LNCaP clone FGC (cell line): ENCODE data around the gene IL1RAPL1.
"Not testable (repeated sequence)": the region's sequence is repeated elsewhere in the genome, so short reads cannot be mapped to it uniquely, and the experiment has no call there.

Source experiments
- DNase-seq: peaks from one replicate; pipeline ENCODE4 v3.0.0-alpha.2; 2011; ENCODE audit warnings: low read depth
- H3K4me3 ChIP-seq: 2 replicates; pipeline ENCODE4 v1.5.1; 2011; ENCODE audit warnings: mild to moderate bottlenecking, low read depth, low read length, control low read depth
- CTCF ChIP-seq: IDR thresholded peaks from 2 replicates; pipeline ENCODE4 v1.5.1; 2012; ENCODE audit warnings: mild to moderate bottlenecking; ENCODE audit not compliant: control insufficient read depth, insufficient read depth; ENCODE audit errors: extremely low read depth

IL1RAPL1 gene

GRCh38 chrX:28752330-28752729 lies 165.1 kb downstream of the IL1RAPL1 start:
- H3K4me3 ChIP-seq, result no peak overlapping the region
- DNase-seq, result no peak
- no peak for TF ChIP-seq CTCF

GRCh38 chrX:28756175-28756574 lies 168.9 kb downstream of the IL1RAPL1 start:
- DNase-seq, result no peak
- TF ChIP-seq CTCF, result no peak
- H3K4me3 ChIP-seq, result no peak overlapping the region

GRCh38 chrX:28756647-28757046 lies 169.4 kb downstream of the IL1RAPL1 start:
- H3K4me3 ChIP-seq, result no peak overlapping the region
- no peak for TF ChIP-seq CTCF
- no peak for DNase-seq

- no peak overlapping the region for H3K4me3 ChIP-seq
- TF ChIP-seq CTCF, result no peak
- peak; percentile 4 for DNase-seq
These were observed 170.0 kb downstream of the IL1RAPL1 start for GRCh38 chrX:28757290-28757689.

- H3K4me3 ChIP-seq, DNase-seq: not testable (repeated sequence)
These were observed 179.3 kb downstream of the IL1RAPL1 start for GRCh38 chrX:28766561-28766960.

GRCh38 chrX:28773807-28774206 lies 186.6 kb downstream of the IL1RAPL1 start:
- no peak for TF ChIP-seq CTCF
- no peak overlapping the region for H3K4me3 ChIP-seq
- DNase-seq, result no peak

- H3K4me3 ChIP-seq, result no peak overlapping the region
- DNase-seq, result no peak
- TF ChIP-seq CTCF, result no peak
These were observed 200.0 kb downstream of the IL1RAPL1 start for GRCh38 chrX:28787206-28787605.

GRCh38 chrX:28800671-28801070 lies 213.4 kb downstream of the IL1RAPL1 start:
- H3K4me3 ChIP-seq, DNase-seq: not testable (repeated sequence)
